A549 (cell line): Measurements from ENCODE around the gene NUDT17. TPM values are rescaled to one million over a fixed set of nuclear protein-coding genes. Genes with fewer than 3 reads are reported as not detected.

Experiments used
- ATAC-seq, 2 experiments: fragments of 200-7000 bp in 1 of 2; fragments of >200 bp in 1 of 2; cut with Nextera tagmentation in 1 of 2; cut with Tn5 transposase in 1 of 2; 3 replicates each; pipeline versions ENCODE4 v1.8.0 to v1.9.1; 2018 to 2020; ENCODE audit warnings: mild to moderate bottlenecking in 1 of 2, moderate library complexity in 1 of 2
- CTCF ChIA-PET: fragments of 300-600 bp; sonication (Branson Sonifier 250); formaldehyde crosslinking; extraction: SDS; loops from one replicate; lab custom pipeline; 2021; ENCODE audit warnings: antibody characterized with exemption, inconsistent platforms; lab: Yijun Ruan, JAX
- POLR2A ChIA-PET: fragments of 350-600 bp; formaldehyde crosslinking; extraction: SDS; loops from one replicate; lab custom pipeline; 2021; ENCODE audit warnings: antibody characterized with exemption, inconsistent platforms; lab: Yijun Ruan, JAX
- DNase-seq, 2 experiments: peaks; one replicate each; pipeline versions ENCODE4 v3.0.0 to v3.0.0-alpha.2; 2011 to 2016; ENCODE audit warnings: low read depth in 1 of 2, low spot score in 1 of 2
- FAIRE-seq: peaks from 2 replicates; lab custom pipeline; 2011; peaks lifted over from hg19 to GRCh38; lab: Jason Lieb, UNC
- H3K27ac ChIP-seq, 2 experiments: fragments of >200 bp; sonication (Bioruptor Twin); formaldehyde crosslinking; 3 replicates each; pipeline ENCODE4 v1.5.1; 2016 to 2017
- H3K4me1 ChIP-seq: fragments of >200 bp; sonication (Bioruptor Twin); formaldehyde crosslinking; 3 replicates; pipeline ENCODE4 v1.6.1; 2016
- H3K4me2 ChIP-seq: fragments of >200 bp; sonication (Bioruptor Twin); formaldehyde crosslinking; 3 replicates; pipeline ENCODE4 v1.6.1; 2016
- H3K4me3 ChIP-seq: fragments of >200 bp; sonication (Bioruptor Twin); formaldehyde crosslinking; 3 replicates; pipeline ENCODE4 v1.5.1; 2016
- H3K9me3 ChIP-seq: fragments of >200 bp; sonication (Bioruptor Twin); formaldehyde crosslinking; 3 replicates; pipeline ENCODE4 v1.6.1; 2016
- BHLHE40 ChIP-seq: IDR thresholded peaks from 2 replicates; pipeline ENCODE4 v1.6.1; 2012; ENCODE audit warnings: low read depth, low read length, inconsistent platforms
- CEBPB ChIP-seq, 2 experiments: fragments of >200 bp in 1 of 2; sonication (Bioruptor Twin) in 1 of 2; formaldehyde crosslinking in 1 of 2; IDR thresholded peaks; 2 replicates each; pipeline ENCODE4 v1.6.1; 2012 to 2016
- CHD2 ChIP-seq: fragments of 150-350 bp; IDR thresholded peaks from 2 replicates; pipeline ENCODE4 v1.6.1; 2014; ENCODE audit warnings: low read length; ENCODE audit not compliant: partially characterized antibody
- EHF ChIP-seq: fragments of 250-450 bp; sonication (Bioruptor Pico); IDR thresholded peaks from 2 replicates; pipeline ENCODE4 v1.5.0; 2020; ENCODE audit warnings: mild to moderate bottlenecking
- EHMT2 ChIP-seq: fragments of 200-600 bp; sonication (generic); IDR thresholded peaks from 2 replicates; pipeline ENCODE4 v1.6.1; 2016; ENCODE audit warnings: antibody characterized with exemption, low read depth, mild to moderate bottlenecking, moderate library complexity
- EP300 ChIP-seq, 2 experiments: fragments of >200 bp; sonication (Bioruptor Twin); formaldehyde crosslinking; IDR thresholded peaks; 2 replicates in 1 of 2; 3 replicates in 1 of 2; pipeline ENCODE4 v1.6.1; 2016 to 2017
- FOSB ChIP-seq: fragments of 250-450 bp; sonication (Bioruptor Pico); IDR thresholded peaks from 2 replicates; pipeline ENCODE4 v1.5.0; 2020; ENCODE audit warnings: mild to moderate bottlenecking, moderate library complexity
- FOXS1 ChIP-seq: fragments of 250-450 bp; sonication (Bioruptor Pico); IDR thresholded peaks from 2 replicates; pipeline ENCODE4 v1.5.0; 2020; ENCODE audit warnings: mild to moderate bottlenecking, moderate library complexity
- HOXB13 ChIP-seq: fragments of 250-450 bp; sonication (Bioruptor Pico); IDR thresholded peaks from 2 replicates; pipeline ENCODE4 v1.5.0; 2020; ENCODE audit warnings: low read depth, mild to moderate bottlenecking, moderate library complexity
- JUN ChIP-seq, 2 experiments: fragments of >200 bp; sonication (Bioruptor Twin); formaldehyde crosslinking; IDR thresholded peaks; 2 replicates in 1 of 2; 3 replicates in 1 of 2; pipeline ENCODE4 v1.6.1; 2016 to 2017
- KDM1A ChIP-seq: fragments of 200-600 bp; sonication (generic); IDR thresholded peaks from 2 replicates; pipeline ENCODE4 v1.6.1; 2016; ENCODE audit warnings: low read depth, mild to moderate bottlenecking
- KDM5A ChIP-seq: fragments of 200-600 bp; sonication (generic); IDR thresholded peaks from 2 replicates; pipeline ENCODE4 v1.6.1; 2016; ENCODE audit warnings: antibody characterized with exemption, mild to moderate bottlenecking
- MAZ ChIP-seq: fragments of 150-350 bp; IDR thresholded peaks from 2 replicates; pipeline ENCODE4 v1.6.1; 2014; ENCODE audit warnings: antibody characterized with exemption, low read depth, low read length, borderline replicate concordance
- MYC ChIP-seq: IDR thresholded peaks from 2 replicates; pipeline ENCODE4 v1.6.1; 2012; ENCODE audit warnings: mild to moderate bottlenecking, inconsistent platforms, low read length, improper control_type of control experiment, borderline replicate concordance
- NFE2L2 ChIP-seq: fragments of 150-350 bp; conservative IDR thresholded peaks from 2 replicates; pipeline ENCODE4 v1.6.1; 2014; ENCODE audit warnings: low read length
- NPAS2 ChIP-seq: fragments of 250-450 bp; sonication (Bioruptor Pico); IDR thresholded peaks from 2 replicates; pipeline ENCODE4 v1.8.0; 2022; ENCODE audit warnings: mild to moderate bottlenecking, moderate library complexity, borderline replicate concordance
- PHF8 ChIP-seq: fragments of 200-600 bp; sonication (generic); IDR thresholded peaks from 2 replicates; pipeline ENCODE4 v1.6.1; 2016; ENCODE audit warnings: low read depth, mild to moderate bottlenecking, antibody characterized with exemption, moderate library complexity, borderline replicate concordance
- POLR2A ChIP-seq: IDR thresholded peaks from 2 replicates; pipeline ENCODE4 v1.6.1; 2012; ENCODE audit warnings: mild to moderate bottlenecking, low read length
- POLR2AphosphoS2 ChIP-seq: conservative IDR thresholded peaks from 2 replicates; pipeline ENCODE4 v1.6.1; 2012; ENCODE audit warnings: low read length, improper control_type of control experiment, inconsistent platforms
- RAD21 ChIP-seq, 2 experiments: fragments of >200 bp in 1 of 2; sonication (Bioruptor Twin) in 1 of 2; formaldehyde crosslinking in 1 of 2; IDR thresholded peaks in 1 of 2; conservative IDR thresholded peaks in 1 of 2; 2 replicates in 1 of 2; 3 replicates in 1 of 2; pipeline ENCODE4 v1.6.1; 2012 to 2018; ENCODE audit warnings: inconsistent platforms in 1 of 2
- RARB ChIP-seq: fragments of 250-450 bp; sonication (Bioruptor Pico); IDR thresholded peaks from 2 replicates; pipeline ENCODE4 v1.8.0; 2021; ENCODE audit warnings: mild to moderate bottlenecking, moderate library complexity
- RCOR1 ChIP-seq: fragments of 150-350 bp; IDR thresholded peaks from 2 replicates; pipeline ENCODE4 v1.6.1; 2014; ENCODE audit warnings: antibody characterized with exemption, low read length, low read depth
- SREBF2 ChIP-seq: fragments of 450-650 bp; IDR thresholded peaks from 2 replicates; pipeline ENCODE4 v1.6.1; 2014; ENCODE audit warnings: mild to moderate bottlenecking, moderate library complexity
- TFCP2L1 ChIP-seq: fragments of 250-450 bp; sonication (Bioruptor Pico); IDR thresholded peaks from 2 replicates; pipeline ENCODE4 v1.5.0; 2021; ENCODE audit warnings: mild to moderate bottlenecking
- TP53 ChIP-seq: fragments of 250-450 bp; sonication (Bioruptor Pico); IDR thresholded peaks from 2 replicates; pipeline ENCODE4 v1.5.0; 2021; ENCODE audit warnings: mild to moderate bottlenecking, moderate library complexity
- ZC3H11A ChIP-seq: fragments of 450-650 bp; IDR thresholded peaks from 2 replicates; pipeline ENCODE4 v1.6.1; 2014; ENCODE audit warnings: antibody characterized with exemption, mild to moderate bottlenecking
- polyA plus RNA-seq, 4 experiments: library from polyadenylated mRNA; depleted of rRNA in 3 of 4; stranded (reverse); fragments of >200 nt; fragmentation: RNase III in 1 of 4; extraction: RNeasy Plus Mini Kit Qiagen cat#74134 plus additional on column Dnase treatment in 1 of 4; gene quantifications; 2 replicates in 3 of 4; 3 replicates in 1 of 4; pipeline ENCODE4 v1.2.3, GENCODE V29; 2011 to 2017
- TF ChIP-seq, protein P1 (sequence below): fragments of 150-350 bp; IDR thresholded peaks from 2 replicates; pipeline ENCODE4 v1.6.1; 2014; ENCODE audit warnings: low read depth, mild to moderate bottlenecking, low read length
- TF ChIP-seq, protein P2 (sequence below): IDR thresholded peaks from 2 replicates; pipeline ENCODE4 v1.6.1; 2012
- TF ChIP-seq, protein P3 (sequence below): IDR thresholded peaks from 2 replicates; pipeline ENCODE4 v1.6.1; 2012; ENCODE audit warnings: low read depth, borderline replicate concordance
- TF ChIP-seq, protein P4 (sequence below): IDR thresholded peaks from 2 replicates; pipeline ENCODE4 v1.6.1; 2012
- TF ChIP-seq, protein P5 (sequence below): fragments of 450-650 bp; IDR thresholded peaks from 2 replicates; pipeline ENCODE4 v1.6.1; 2014; ENCODE audit warnings: antibody characterized with exemption
- TF ChIP-seq, protein P6 (sequence below): fragments of >200 bp; sonication (Bioruptor Twin); formaldehyde crosslinking; IDR thresholded peaks from 3 replicates; pipeline ENCODE4 v1.5.1; 2016

The NUDT17 gene
- polyA plus RNA-seq, 2 of the 4 experiments (the other 2 are of a cell fraction) = 4.9 to 6.7 TPM

DNA sequence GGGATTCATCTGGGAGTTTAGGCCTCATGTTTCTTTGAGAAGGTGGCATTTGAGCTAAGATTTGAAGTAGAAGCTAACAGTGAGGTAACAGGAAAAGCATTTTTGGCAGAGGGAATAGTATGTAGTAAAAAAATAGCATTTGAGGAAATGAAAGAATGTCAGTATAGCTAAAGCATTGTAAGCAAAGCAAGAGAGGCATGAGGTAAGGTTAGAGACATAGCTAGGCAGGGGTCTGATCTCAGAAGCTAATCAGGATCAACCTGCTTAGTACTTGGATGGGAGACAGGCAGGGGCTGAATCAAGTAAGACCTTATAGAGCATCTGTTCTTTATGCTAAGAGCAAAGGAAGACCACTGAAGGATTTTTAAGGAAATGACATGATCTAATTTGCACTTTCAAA, 17.5 kb upstream of the NUDT17 start:
- ATAC-seq (no peak), FAIRE-seq (no peak), DNase-seq (no peak)
- no peak overlapping the region for H3K27ac ChIP-seq
- ChIA-PET POLR2A (no interaction called here), CTCF (interaction anchor here (0.6 to 8.5 kb wide), 3 partner anchors 11 to 185 kb away, joined by 3 to 109 read pairs (median 14); partner anchors contain the start of gene NUDT17)
- no peaks in the 10 kb centered on the region for H3K9me3 ChIP-seq
- peaks cover 11% of the 10 kb centered on the region for H3K4me1 ChIP-seq
- no peak overlapping the region for H3K4me3 ChIP-seq
- no peak for TF ChIP-seq RCOR1
- no peak for TF ChIP-seq EHMT2
- TF ChIP-seq, protein P1, sequence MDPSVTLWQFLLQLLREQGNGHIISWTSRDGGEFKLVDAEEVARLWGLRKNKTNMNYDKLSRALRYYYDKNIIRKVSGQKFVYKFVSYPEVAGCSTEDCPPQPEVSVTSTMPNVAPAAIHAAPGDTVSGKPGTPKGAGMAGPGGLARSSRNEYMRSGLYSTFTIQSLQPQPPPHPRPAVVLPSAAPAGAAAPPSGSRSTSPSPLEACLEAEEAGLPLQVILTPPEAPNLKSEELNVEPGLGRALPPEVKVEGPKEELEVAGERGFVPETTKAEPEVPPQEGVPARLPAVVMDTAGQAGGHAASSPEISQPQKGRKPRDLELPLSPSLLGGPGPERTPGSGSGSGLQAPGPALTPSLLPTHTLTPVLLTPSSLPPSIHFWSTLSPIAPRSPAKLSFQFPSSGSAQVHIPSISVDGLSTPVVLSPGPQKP = no peak
- TF ChIP-seq, protein P2, sequence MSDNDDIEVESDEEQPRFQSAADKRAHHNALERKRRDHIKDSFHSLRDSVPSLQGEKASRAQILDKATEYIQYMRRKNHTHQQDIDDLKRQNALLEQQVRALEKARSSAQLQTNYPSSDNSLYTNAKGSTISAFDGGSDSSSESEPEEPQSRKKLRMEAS = no peak
- TF ChIP-seq NFE2L2 = no peak
- no peak for TF ChIP-seq FOXS1
- no peak for TF ChIP-seq BHLHE40
- TF ChIP-seq, protein P3, sequence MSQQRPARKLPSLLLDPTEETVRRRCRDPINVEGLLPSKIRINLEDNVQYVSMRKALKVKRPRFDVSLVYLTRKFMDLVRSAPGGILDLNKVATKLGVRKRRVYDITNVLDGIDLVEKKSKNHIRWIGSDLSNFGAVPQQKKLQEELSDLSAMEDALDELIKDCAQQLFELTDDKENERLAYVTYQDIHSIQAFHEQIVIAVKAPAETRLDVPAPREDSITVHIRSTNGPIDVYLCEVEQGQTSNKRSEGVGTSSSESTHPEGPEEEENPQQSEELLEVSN = no peak
- TF ChIP-seq FOSB (CRISPR knock-in tag) = no peak
- no peak for TF ChIP-seq TP53 (CRISPR knock-in tag)
- no peak for TF ChIP-seq CHD2
- TF ChIP-seq EP300 (IDR thresholded peaks at IDR 0.05) = no peak
- TF ChIP-seq POLR2A = no peak
- TF ChIP-seq, protein P4, sequence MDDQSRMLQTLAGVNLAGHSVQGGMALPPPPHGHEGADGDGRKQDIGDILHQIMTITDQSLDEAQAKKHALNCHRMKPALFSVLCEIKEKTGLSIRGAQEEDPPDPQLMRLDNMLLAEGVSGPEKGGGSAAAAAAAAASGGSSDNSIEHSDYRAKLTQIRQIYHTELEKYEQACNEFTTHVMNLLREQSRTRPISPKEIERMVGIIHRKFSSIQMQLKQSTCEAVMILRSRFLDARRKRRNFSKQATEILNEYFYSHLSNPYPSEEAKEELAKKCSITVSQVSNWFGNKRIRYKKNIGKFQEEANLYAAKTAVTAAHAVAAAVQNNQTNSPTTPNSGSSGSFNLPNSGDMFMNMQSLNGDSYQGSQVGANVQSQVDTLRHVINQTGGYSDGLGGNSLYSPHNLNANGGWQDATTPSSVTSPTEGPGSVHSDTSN = no peak
- TF ChIP-seq RARB = no peak
- no peak for TF ChIP-seq JUN (IDR thresholded peaks at IDR 0.05)
- TF ChIP-seq RAD21 (conservative IDR thresholded peaks at IDR 0.05 in 1 of 2, IDR thresholded peaks at IDR 0.05 in 1 of 2) = no peak
- no peak for TF ChIP-seq KDM1A
- no peak for TF ChIP-seq TFCP2L1
- no peak for TF ChIP-seq PHF8
- no peak overlapping the region for H3K4me2 ChIP-seq

DNA sequence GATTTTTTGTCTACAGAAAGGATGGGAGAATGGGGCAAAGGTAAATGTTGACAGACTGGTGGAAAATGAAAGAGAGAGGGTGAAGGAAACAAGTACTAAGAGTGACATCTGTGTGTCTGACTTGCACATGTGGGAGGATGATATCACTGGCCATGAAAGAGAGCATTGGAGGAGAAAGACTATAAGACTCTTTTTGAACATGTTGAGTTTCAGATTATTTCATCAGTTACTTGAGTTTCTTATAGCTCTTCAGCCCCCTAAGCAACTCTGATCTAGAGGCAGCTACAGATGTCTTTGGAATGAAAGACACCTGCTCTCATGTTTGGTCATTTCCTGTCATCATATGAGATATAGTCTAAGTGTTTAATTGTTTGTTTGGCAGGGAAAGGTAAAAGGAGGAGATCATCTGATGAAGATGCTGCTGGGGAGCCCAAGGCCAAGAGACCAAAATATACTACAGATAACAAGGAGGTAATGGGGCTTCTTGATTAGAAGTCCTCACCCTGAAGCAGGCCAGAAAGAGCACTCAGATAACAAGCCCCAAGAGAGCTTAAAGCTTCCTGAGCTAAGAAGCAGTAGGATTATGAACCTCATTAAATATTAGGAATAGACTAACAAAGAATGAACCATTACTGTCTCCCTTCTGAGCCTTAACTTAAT, 16.9 kb upstream of the NUDT17 start:
- H3K4me2 ChIP-seq = no peak overlapping the region
- POLR2A ChIA-PET = no interaction called here
- CTCF ChIA-PET = interaction anchor here (0.6 to 8.5 kb wide), 3 partner anchors 10 to 184 kb away, joined by 3 to 109 read pairs (median 14); partner anchors contain the start of gene NUDT17
- TF ChIP-seq CEBPB (IDR thresholded peaks at IDR 0.05) = no peak
- TF ChIP-seq POLR2A = no peak
- no peak for TF ChIP-seq POLR2AphosphoS2
- TF ChIP-seq ZC3H11A = no peak
- TF ChIP-seq, protein P5, sequence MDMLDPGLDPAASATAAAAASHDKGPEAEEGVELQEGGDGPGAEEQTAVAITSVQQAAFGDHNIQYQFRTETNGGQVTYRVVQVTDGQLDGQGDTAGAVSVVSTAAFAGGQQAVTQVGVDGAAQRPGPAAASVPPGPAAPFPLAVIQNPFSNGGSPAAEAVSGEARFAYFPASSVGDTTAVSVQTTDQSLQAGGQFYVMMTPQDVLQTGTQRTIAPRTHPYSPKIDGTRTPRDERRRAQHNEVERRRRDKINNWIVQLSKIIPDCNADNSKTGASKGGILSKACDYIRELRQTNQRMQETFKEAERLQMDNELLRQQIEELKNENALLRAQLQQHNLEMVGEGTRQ = no peak
- TF ChIP-seq SREBF2 = no peak
- TF ChIP-seq NPAS2 (CRISPR knock-in tag) = no peak
- TF ChIP-seq, protein P6, sequence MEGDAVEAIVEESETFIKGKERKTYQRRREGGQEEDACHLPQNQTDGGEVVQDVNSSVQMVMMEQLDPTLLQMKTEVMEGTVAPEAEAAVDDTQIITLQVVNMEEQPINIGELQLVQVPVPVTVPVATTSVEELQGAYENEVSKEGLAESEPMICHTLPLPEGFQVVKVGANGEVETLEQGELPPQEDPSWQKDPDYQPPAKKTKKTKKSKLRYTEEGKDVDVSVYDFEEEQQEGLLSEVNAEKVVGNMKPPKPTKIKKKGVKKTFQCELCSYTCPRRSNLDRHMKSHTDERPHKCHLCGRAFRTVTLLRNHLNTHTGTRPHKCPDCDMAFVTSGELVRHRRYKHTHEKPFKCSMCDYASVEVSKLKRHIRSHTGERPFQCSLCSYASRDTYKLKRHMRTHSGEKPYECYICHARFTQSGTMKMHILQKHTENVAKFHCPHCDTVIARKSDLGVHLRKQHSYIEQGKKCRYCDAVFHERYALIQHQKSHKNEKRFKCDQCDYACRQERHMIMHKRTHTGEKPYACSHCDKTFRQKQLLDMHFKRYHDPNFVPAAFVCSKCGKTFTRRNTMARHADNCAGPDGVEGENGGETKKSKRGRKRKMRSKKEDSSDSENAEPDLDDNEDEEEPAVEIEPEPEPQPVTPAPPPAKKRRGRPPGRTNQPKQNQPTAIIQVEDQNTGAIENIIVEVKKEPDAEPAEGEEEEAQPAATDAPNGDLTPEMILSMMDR = no peak
- TF ChIP-seq FOSB (CRISPR knock-in tag) = no peak
- no peak for TF ChIP-seq MAZ
- no peak for TF ChIP-seq HOXB13 (CRISPR knock-in tag)
- TF ChIP-seq, protein P2 = no peak
- no peak for TF ChIP-seq MYC
- TF ChIP-seq RCOR1 = no peak
- no peak for TF ChIP-seq NFE2L2
- TF ChIP-seq JUN (IDR thresholded peaks at IDR 0.05) = no peak
- TF ChIP-seq, protein P3 = no peak
- no peak for TF ChIP-seq KDM5A
- TF ChIP-seq EHF (CRISPR knock-in tag) = no peak
- ATAC-seq (no peak), FAIRE-seq (no peak), DNase-seq (no peak)
- H3K4me3 ChIP-seq = no peak overlapping the region
- H3K27ac ChIP-seq = no peak overlapping the region
- no peaks in the 10 kb centered on the region for H3K9me3 ChIP-seq
- H3K4me1 ChIP-seq = peaks cover 11% of the 10 kb centered on the region
